HepG2 (cell line): ENCODE data around the gene HELZ. TPM values are rescaled to one million over a fixed set of nuclear protein-coding genes. Genes with fewer than 3 reads are reported as not detected.

Experiments
- ATAC-seq: fragments of 200-7000 bp; cut with Tn5 transposase; 3 replicates; pipeline ENCODE4 v1.9.1; 2020; ENCODE audit warnings: mild to moderate bottlenecking, moderate library complexity
- BruUV-seq: library from RNA; stranded (reverse); fragments of 400-500 nt; replicated peaks from 2 replicates; lab custom pipeline; 2021; lab: Mats Ljungman, UMichigan
- CTCF ChIA-PET: fragments of 300-600 bp; formaldehyde crosslinking; extraction: SDS; loops from one replicate; lab custom pipeline; 2021; ENCODE audit warnings: low total read pairs, inconsistent platforms, low intra/inter-chr PET ratio; lab: Yijun Ruan, JAX
- POLR2A ChIA-PET: fragments of 350-600 bp; sonication (Branson Sonifier 250); formaldehyde crosslinking; loops from one replicate; lab custom pipeline; 2020; ENCODE audit warnings: antibody characterized with exemption, inconsistent platforms; lab: Yijun Ruan, JAX
- DNase-seq: peaks from one replicate; pipeline ENCODE4 v3.0.0-alpha.2; 2015; ENCODE audit warnings: low spot score
- FAIRE-seq: peaks from 3 replicates; lab custom pipeline; 2011; peaks lifted over from hg19 to GRCh38; lab: Jason Lieb, UNC
- H2AFZ ChIP-seq: one replicate; pipeline ENCODE4 v1.6.1; 2011; ENCODE audit warnings: low read length, inconsistent platforms
- H3K27ac ChIP-seq: fragments of 300-600 bp; 3 replicates; pipeline ENCODE4 v1.8.0; 2011; ENCODE audit warnings: mixed run types, mild to moderate bottlenecking, mixed read lengths, low read length, inconsistent platforms; ENCODE audit not compliant: insufficient read depth; ENCODE audit errors: extremely low read length
- H3K27me3 ChIP-seq, 2 experiments: fragments of 200-600 bp in 1 of 2; 2 replicates in 1 of 2; 3 replicates in 1 of 2; pipeline versions ENCODE4 v1.6.0 to v1.8.0; 2011; ENCODE audit warnings: low read length in 2 of 2, mild to moderate bottlenecking in 2 of 2, moderate library complexity in 2 of 2, inconsistent platforms in 1 of 2; ENCODE audit not compliant: insufficient read depth in 2 of 2, control insufficient read depth in 1 of 2
- H3K36me3 ChIP-seq, 2 experiments: fragments of 200-600 bp in 1 of 2; replicated peaks in 1 of 2; 2 replicates in 1 of 2; 3 replicates in 1 of 2; pipeline versions ENCODE4 v1.5.1 to v1.8.0; 2011; ENCODE audit warnings: low read length in 2 of 2, inconsistent platforms in 1 of 2; ENCODE audit not compliant: insufficient read depth in 2 of 2, control insufficient read depth in 1 of 2
- H3K4me1 ChIP-seq: 2 replicates; pipeline ENCODE4 v1.5.1; 2012; ENCODE audit warnings: low read length, inconsistent platforms; ENCODE audit not compliant: insufficient read depth
- H3K4me2 ChIP-seq: 2 replicates; pipeline ENCODE4 v1.6.0; 2011; ENCODE audit warnings: low read depth, low read length, inconsistent platforms
- H3K4me3 ChIP-seq, 3 experiments: fragments of 200-600 bp in 1 of 3; sonication (generic), shearing (Covaris generic) in 1 of 3; replicated peaks in 1 of 3; 2 replicates each; pipeline ENCODE4 v1.5.1; 2011 to 2016; ENCODE audit warnings: low read length in 3 of 3, inconsistent platforms in 2 of 3, low read depth in 2 of 3, mild to moderate bottlenecking in 2 of 3, control low read depth in 1 of 3, mixed read lengths in 1 of 3; ENCODE audit not compliant: insufficient read depth in 1 of 3
- H3K79me2 ChIP-seq: one replicate; pipeline ENCODE4 v1.6.1; 2011; ENCODE audit warnings: low read length, inconsistent platforms; ENCODE audit not compliant: insufficient read depth
- H3K9ac ChIP-seq: 2 replicates; pipeline ENCODE4 v1.6.0; 2011; ENCODE audit warnings: mild to moderate bottlenecking, low read depth, low read length, inconsistent platforms; ENCODE audit not compliant: insufficient read depth
- H3K9me3 ChIP-seq: 2 replicates; pipeline ENCODE4 v1.5.1; 2012; ENCODE audit warnings: mild to moderate bottlenecking, low read length
- H4K20me1 ChIP-seq: 2 replicates; pipeline ENCODE4 v1.6.0; 2011; ENCODE audit warnings: inconsistent platforms, mild to moderate bottlenecking, low read length, moderate library complexity; ENCODE audit not compliant: insufficient read depth
- AGO2 ChIP-seq: fragments of 200-400 bp; formaldehyde crosslinking; optimal IDR thresholded peaks from 2 replicates; pipeline ENCODE3; 2017; ENCODE audit warnings: mild to moderate bottlenecking, low read depth, low read length, moderate library complexity
- KLF9 ChIP-seq: IDR thresholded peaks from 2 replicates; pipeline ENCODE4 v1.6.1; 2016; ENCODE audit warnings: low read depth
- MBD4 ChIP-seq: IDR thresholded peaks from 2 replicates; pipeline ENCODE4 v1.6.1; 2012; ENCODE audit warnings: low read length, inconsistent platforms, borderline replicate concordance
- ZNF12 ChIP-seq: sonication (generic); formaldehyde crosslinking; IDR thresholded peaks from 2 replicates; pipeline ENCODE4 v1.5.0; 2020; ENCODE audit warnings: missing genetic modification reagents
- ZNF17 ChIP-seq: sonication (generic); formaldehyde crosslinking; IDR thresholded peaks from 2 replicates; pipeline ENCODE4 v1.5.0; 2020; ENCODE audit warnings: mild to moderate bottlenecking, missing genetic modification reagents
- ZNF543 ChIP-seq: sonication (generic); formaldehyde crosslinking; IDR thresholded peaks from 2 replicates; pipeline ENCODE4 v1.4.0; 2020; ENCODE audit warnings: mild to moderate bottlenecking, missing genetic modification reagents
- ZNF709 ChIP-seq: sonication (generic); formaldehyde crosslinking; IDR thresholded peaks from 2 replicates; pipeline ENCODE4 v1.5.0; 2020; ENCODE audit warnings: mild to moderate bottlenecking, missing genetic modification reagents
- ZZZ3 ChIP-seq: sonication (generic); formaldehyde crosslinking; IDR thresholded peaks from 2 replicates; pipeline ENCODE4 v1.4.0; 2020; ENCODE audit warnings: missing genetic modification reagents, mild to moderate bottlenecking, borderline replicate concordance
- WGBS: methylation state at CpG from one replicate; pipeline ENCODE4 v1.1.6; 2017; ENCODE audit warnings: low lambda C conversion rate; 5-methylcytosine and 5-hydroxymethylcytosine counted together
- in situ Hi-C: cut with HindIII; loops from 2 replicates; pipeline ENCODE4 v1.10.0; 2017; ENCODE audit warnings: low pct_unique_long_range_greater_than_20kb; ENCODE audit not compliant: extremely low pct_ligation_motif_present
- intact Hi-C: fragments of 100-400 bp; cut with micrococcal nuclease; formaldehyde crosslinking; loops from one replicate; pipeline ENCODE4 v1.10.0; 2022; ENCODE audit not compliant: unreplicated experiment
- polyA plus RNA-seq, 8 experiments: library from polyadenylated mRNA; depleted of rRNA in 3 of 8; stranded (reverse) in 7 of 8; unstranded in 1 of 8; fragments of >200 nt; fragmentation: Illumina TruSeq in 4 of 8; extraction: Trizol in 4 of 8; gene quantifications; 2 replicates each; pipeline versions ENCODE4 v1.2.1 to v1.2.3, GENCODE V29; 2011 to 2016; ENCODE audit warnings: low read depth in 4 of 8, missing spikeins in 1 of 8, mixed read lengths in 1 of 8; ENCODE audit not compliant: insufficient read depth in 1 of 8
- total RNA-seq, 5 experiments: library from RNA; depleted of rRNA; stranded (reverse); fragments of >200 nt; fragmentation: Illumina TruSeq; extraction: Trizol; gene quantifications; 2 replicates each; pipeline ENCODE4 v1.2.3, GENCODE V29; 2016; ENCODE audit warnings: low read depth in 1 of 5
- TF ChIP-seq, protein P1 (sequence below): sonication (generic); formaldehyde crosslinking; IDR thresholded peaks from 2 replicates; pipeline ENCODE4 v1.4.0; 2020; ENCODE audit warnings: missing genetic modification reagents
- TF ChIP-seq, protein P2 (sequence below): sonication (generic); formaldehyde crosslinking; IDR thresholded peaks from 2 replicates; pipeline ENCODE4 v1.4.0; 2020; ENCODE audit warnings: mild to moderate bottlenecking, missing genetic modification reagents
- TF ChIP-seq, protein P3 (sequence below): sonication (generic); formaldehyde crosslinking; conservative IDR thresholded peaks from 2 replicates; pipeline ENCODE4 v1.4.0; 2020; ENCODE audit warnings: mild to moderate bottlenecking, missing genetic modification reagents, moderate library complexity
- TF ChIP-seq, protein P4 (sequence below): sonication (generic); formaldehyde crosslinking; IDR thresholded peaks from 2 replicates; pipeline ENCODE4 v1.4.0; 2020; ENCODE audit warnings: missing genetic modification reagents
- TF ChIP-seq, protein P5 (sequence below): sonication (generic); formaldehyde crosslinking; conservative IDR thresholded peaks from 2 replicates; pipeline ENCODE4 v1.4.0; 2020; ENCODE audit warnings: missing genetic modification reagents

HELZ gene
- total and polyA plus RNA-seq, 2 of the 13 experiments (the other 11 are each of a cell fraction or from before 2014, with no cell fraction given) = 35.3 to 52.4 TPM

DNA sequence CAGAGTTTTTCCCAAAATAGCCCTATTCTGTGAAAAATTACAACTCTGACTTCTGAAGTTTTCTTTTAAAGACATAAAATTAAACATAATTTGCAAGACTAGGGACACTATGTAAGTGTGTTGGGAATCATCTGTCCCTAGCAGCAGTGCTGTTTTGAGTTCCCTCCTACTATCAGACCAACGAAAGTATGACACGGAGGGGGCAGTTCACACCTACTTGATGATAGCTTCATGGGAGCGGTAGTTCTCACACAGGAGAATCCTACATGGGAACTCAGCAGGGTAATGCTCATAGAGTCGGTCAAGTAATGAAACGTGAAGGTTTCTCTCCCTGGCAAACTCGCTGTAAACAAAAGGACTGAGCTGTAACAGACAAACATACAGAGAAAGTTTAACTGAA is 96.6 kb downstream of the HELZ start:
- FAIRE-seq (no peak), ATAC-seq (no peak), DNase-seq (no peak)
- H3K79me2 ChIP-seq = no peaks in the 10 kb centered on the region
- no peaks in the 10 kb centered on the region for H4K20me1 ChIP-seq
- no TSS peak for BruUV-seq
- H3K4me3 ChIP-seq = no peak overlapping the region
- H3K27ac ChIP-seq = no peak overlapping the region
- intact Hi-C loops = no loop called here
- no peaks in the 10 kb centered on the region for H3K27me3 ChIP-seq
- H3K4me1 ChIP-seq = peaks cover 19% of the 10 kb centered on the region
- WGBS = 97% methylated on average over 6 of the region's 6 CpGs
- in situ Hi-C loops = no loop called here
- H3K4me2 ChIP-seq = no peak overlapping the region
- POLR2A ChIA-PET = no interaction called here
- H3K36me3 ChIP-seq = peaks cover 23 to 90% of the 10 kb centered on the region in 2 experiments
- no peak overlapping the region for H2AFZ ChIP-seq
- H3K9ac ChIP-seq = no peak overlapping the region
- CTCF ChIA-PET = no interaction called here
- H3K9me3 ChIP-seq = no peaks in the 10 kb centered on the region
- no peak for TF ChIP-seq KLF9 (CRISPR knock-in tag)
- TF ChIP-seq ZNF543 = no peak
- TF ChIP-seq ZNF17 (CRISPR knock-in tag) = no peak
- TF ChIP-seq, protein P1, sequence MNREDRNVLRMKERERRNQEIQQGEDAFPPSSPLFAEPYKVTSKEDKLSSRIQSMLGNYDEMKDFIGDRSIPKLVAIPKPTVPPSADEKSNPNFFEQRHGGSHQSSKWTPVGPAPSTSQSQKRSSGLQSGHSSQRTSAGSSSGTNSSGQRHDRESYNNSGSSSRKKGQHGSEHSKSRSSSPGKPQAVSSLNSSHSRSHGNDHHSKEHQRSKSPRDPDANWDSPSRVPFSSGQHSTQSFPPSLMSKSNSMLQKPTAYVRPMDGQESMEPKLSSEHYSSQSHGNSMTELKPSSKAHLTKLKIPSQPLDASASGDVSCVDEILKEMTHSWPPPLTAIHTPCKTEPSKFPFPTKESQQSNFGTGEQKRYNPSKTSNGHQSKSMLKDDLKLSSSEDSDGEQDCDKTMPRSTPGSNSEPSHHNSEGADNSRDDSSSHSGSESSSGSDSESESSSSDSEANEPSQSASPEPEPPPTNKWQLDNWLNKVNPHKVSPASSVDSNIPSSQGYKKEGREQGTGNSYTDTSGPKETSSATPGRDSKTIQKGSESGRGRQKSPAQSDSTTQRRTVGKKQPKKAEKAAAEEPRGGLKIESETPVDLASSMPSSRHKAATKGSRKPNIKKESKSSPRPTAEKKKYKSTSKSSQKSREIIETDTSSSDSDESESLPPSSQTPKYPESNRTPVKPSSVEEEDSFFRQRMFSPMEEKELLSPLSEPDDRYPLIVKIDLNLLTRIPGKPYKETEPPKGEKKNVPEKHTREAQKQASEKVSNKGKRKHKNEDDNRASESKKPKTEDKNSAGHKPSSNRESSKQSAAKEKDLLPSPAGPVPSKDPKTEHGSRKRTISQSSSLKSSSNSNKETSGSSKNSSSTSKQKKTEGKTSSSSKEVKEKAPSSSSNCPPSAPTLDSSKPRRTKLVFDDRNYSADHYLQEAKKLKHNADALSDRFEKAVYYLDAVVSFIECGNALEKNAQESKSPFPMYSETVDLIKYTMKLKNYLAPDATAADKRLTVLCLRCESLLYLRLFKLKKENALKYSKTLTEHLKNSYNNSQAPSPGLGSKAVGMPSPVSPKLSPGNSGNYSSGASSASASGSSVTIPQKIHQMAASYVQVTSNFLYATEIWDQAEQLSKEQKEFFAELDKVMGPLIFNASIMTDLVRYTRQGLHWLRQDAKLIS (CRISPR knock-in tag) = no peak
- TF ChIP-seq MBD4 = no peak
- no peak for TF ChIP-seq ZNF12 (CRISPR knock-in tag)
- TF ChIP-seq ZZZ3 = no peak
- TF ChIP-seq, protein P2, sequence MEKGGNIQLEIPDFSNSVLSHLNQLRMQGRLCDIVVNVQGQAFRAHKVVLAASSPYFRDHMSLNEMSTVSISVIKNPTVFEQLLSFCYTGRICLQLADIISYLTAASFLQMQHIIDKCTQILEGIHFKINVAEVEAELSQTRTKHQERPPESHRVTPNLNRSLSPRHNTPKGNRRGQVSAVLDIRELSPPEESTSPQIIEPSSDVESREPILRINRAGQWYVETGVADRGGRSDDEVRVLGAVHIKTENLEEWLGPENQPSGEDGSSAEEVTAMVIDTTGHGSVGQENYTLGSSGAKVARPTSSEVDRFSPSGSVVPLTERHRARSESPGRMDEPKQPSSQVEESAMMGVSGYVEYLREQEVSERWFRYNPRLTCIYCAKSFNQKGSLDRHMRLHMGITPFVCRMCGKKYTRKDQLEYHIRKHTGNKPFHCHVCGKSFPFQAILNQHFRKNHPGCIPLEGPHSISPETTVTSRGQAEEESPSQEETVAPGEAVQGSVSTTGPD (CRISPR knock-in tag) = no peak
- TF ChIP-seq, protein P3, sequence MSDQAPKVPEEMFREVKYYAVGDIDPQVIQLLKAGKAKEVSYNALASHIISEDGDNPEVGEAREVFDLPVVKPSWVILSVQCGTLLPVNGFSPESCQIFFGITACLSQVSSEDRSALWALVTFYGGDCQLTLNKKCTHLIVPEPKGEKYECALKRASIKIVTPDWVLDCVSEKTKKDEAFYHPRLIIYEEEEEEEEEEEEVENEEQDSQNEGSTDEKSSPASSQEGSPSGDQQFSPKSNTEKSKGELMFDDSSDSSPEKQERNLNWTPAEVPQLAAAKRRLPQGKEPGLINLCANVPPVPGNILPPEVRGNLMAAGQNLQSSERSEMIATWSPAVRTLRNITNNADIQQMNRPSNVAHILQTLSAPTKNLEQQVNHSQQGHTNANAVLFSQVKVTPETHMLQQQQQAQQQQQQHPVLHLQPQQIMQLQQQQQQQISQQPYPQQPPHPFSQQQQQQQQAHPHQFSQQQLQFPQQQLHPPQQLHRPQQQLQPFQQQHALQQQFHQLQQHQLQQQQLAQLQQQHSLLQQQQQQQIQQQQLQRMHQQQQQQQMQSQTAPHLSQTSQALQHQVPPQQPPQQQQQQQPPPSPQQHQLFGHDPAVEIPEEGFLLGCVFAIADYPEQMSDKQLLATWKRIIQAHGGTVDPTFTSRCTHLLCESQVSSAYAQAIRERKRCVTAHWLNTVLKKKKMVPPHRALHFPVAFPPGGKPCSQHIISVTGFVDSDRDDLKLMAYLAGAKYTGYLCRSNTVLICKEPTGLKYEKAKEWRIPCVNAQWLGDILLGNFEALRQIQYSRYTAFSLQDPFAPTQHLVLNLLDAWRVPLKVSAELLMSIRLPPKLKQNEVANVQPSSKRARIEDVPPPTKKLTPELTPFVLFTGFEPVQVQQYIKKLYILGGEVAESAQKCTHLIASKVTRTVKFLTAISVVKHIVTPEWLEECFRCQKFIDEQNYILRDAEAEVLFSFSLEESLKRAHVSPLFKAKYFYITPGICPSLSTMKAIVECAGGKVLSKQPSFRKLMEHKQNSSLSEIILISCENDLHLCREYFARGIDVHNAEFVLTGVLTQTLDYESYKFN (CRISPR knock-in tag) = no peak
- TF ChIP-seq AGO2 = no peak
- no peak for TF ChIP-seq ZNF709 (CRISPR knock-in tag)
- TF ChIP-seq, protein P4, sequence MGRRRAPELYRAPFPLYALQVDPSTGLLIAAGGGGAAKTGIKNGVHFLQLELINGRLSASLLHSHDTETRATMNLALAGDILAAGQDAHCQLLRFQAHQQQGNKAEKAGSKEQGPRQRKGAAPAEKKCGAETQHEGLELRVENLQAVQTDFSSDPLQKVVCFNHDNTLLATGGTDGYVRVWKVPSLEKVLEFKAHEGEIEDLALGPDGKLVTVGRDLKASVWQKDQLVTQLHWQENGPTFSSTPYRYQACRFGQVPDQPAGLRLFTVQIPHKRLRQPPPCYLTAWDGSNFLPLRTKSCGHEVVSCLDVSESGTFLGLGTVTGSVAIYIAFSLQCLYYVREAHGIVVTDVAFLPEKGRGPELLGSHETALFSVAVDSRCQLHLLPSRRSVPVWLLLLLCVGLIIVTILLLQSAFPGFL = no peak
- TF ChIP-seq, protein P5, sequence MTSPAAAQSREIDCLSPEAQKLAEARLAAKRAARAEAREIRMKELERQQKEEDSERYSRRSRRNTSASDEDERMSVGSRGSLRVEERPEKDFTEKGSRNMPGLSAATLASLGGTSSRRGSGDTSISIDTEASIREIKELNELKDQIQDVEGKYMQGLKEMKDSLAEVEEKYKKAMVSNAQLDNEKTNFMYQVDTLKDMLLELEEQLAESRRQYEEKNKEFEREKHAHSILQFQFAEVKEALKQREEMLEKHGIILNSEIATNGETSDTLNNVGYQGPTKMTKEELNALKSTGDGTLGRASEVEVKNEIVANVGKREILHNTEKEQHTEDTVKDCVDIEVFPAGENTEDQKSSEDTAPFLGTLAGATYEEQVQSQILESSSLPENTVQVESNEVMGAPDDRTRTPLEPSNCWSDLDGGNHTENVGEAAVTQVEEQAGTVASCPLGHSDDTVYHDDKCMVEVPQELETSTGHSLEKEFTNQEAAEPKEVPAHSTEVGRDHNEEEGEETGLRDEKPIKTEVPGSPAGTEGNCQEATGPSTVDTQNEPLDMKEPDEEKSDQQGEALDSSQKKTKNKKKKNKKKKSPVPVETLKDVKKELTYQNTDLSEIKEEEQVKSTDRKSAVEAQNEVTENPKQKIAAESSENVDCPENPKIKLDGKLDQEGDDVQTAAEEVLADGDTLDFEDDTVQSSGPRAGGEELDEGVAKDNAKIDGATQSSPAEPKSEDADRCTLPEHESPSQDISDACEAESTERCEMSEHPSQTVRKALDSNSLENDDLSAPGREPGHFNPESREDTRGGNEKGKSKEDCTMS (CRISPR knock-in tag) = no peak
